Tibial artery (tissue), 4 donors: ENCODE results near the gene DNAJA3.

Experiments
- DNase-seq, 2 donors: peaks; one replicate each; pipeline ENCODE4 v3.0.0-alpha.2; 2019
- H3K27ac ChIP-seq, 2 donors: fragments of 200-600 bp; sonication (generic) in 1 of 2; 1 replicate in 1 of 2; 2 replicates in 1 of 2; pipeline ENCODE4 v1.5.1; 2018 to 2019; ENCODE audit warnings: mild to moderate bottlenecking in 1 of 2
- H3K27me3 ChIP-seq, 2 donors: fragments of 200-600 bp; sonication (generic) in 1 of 2; one replicate each; pipeline versions ENCODE4 v1.5.1 to v1.6.0; 2016 to 2019
- H3K36me3 ChIP-seq, 3 donors: fragments of 200-600 bp; sonication (generic) in 2 of 3; one replicate each; pipeline ENCODE4 v1.5.1; 2016 to 2019; ENCODE audit warnings: mild to moderate bottlenecking in 2 of 3
- H3K4me1 ChIP-seq, 4 donors: fragments of 200-600 bp; sonication (generic) in 2 of 4; 1 replicate in 3 of 4; 2 replicates in 1 of 4; pipeline ENCODE4 v1.5.1; 2016 to 2019
- H3K4me3 ChIP-seq, 2 donors: fragments of 200-600 bp; sonication (generic) in 1 of 2; 1 replicate in 1 of 2; 2 replicates in 1 of 2; pipeline ENCODE4 v1.5.1; 2018 to 2019; ENCODE audit warnings: mild to moderate bottlenecking in 2 of 2
- H3K9me3 ChIP-seq, 3 donors: fragments of 200-600 bp; sonication (generic) in 1 of 3; one replicate each; pipeline ENCODE4 v1.5.1; 2016 to 2019
- intact Hi-C: fragments of 100-400 bp; cut with DNase I; formaldehyde crosslinking; loops from one replicate; pipeline ENCODE4 v1.15.0; 2023; ENCODE audit warnings: low total_unique reads
- TF ChIP-seq, protein P1 (sequence below), 2 experiments: fragments of 200-600 bp in 1 of 2; fragments of 450-650 bp in 1 of 2; IDR thresholded peaks; one replicate each; pipeline ENCODE4 v1.5.1; 2017 to 2019; ENCODE audit warnings: antibody characterized with exemption in 2 of 2, mild to moderate bottlenecking in 1 of 2, moderate library complexity in 1 of 2

DNAJA3 gene

GRCh38 chr16:4386451-4386805 lies 39.2 kb upstream of the DNAJA3 start:
- Histone ChIP-seq H3K27me3 (no peaks in the 10 kb centered on the region), H3K9me3 (no peaks in the 10 kb centered on the region), H3K27ac (peak overlapping the region; percentile 90 to 93), H3K4me1 (peaks cover 8 to 97% (median 88%) of the 10 kb centered on the region in 4 donors), H3K4me3 (no peak overlapping the region), H3K36me3 (peaks cover 17 to 34% (median 32%) of the 10 kb centered on the region in 3 donors)
- DNase-seq, result peak in 1 of 2 donors; percentile 90
- intact Hi-C loops, result no loop called here
- TF ChIP-seq, protein P1, sequence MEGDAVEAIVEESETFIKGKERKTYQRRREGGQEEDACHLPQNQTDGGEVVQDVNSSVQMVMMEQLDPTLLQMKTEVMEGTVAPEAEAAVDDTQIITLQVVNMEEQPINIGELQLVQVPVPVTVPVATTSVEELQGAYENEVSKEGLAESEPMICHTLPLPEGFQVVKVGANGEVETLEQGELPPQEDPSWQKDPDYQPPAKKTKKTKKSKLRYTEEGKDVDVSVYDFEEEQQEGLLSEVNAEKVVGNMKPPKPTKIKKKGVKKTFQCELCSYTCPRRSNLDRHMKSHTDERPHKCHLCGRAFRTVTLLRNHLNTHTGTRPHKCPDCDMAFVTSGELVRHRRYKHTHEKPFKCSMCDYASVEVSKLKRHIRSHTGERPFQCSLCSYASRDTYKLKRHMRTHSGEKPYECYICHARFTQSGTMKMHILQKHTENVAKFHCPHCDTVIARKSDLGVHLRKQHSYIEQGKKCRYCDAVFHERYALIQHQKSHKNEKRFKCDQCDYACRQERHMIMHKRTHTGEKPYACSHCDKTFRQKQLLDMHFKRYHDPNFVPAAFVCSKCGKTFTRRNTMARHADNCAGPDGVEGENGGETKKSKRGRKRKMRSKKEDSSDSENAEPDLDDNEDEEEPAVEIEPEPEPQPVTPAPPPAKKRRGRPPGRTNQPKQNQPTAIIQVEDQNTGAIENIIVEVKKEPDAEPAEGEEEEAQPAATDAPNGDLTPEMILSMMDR (IDR thresholded peaks at IDR 0.05), result no peak

GRCh38 chr16:4386951-4387565 lies 38.6 kb upstream of the DNAJA3 start:
- H3K9me3 ChIP-seq, result no peaks in the 10 kb centered on the region
- no peak overlapping the region for H3K4me3 ChIP-seq
- TF ChIP-seq, protein P1 (IDR thresholded peaks at IDR 0.05), result no peak
- intact Hi-C loops, result no loop called here
- DNase-seq, result peak in 1 of 2 donors; percentile 77
- peak overlapping the region; percentile 90 to 93 for H3K27ac ChIP-seq
- H3K27me3 ChIP-seq, result no peaks in the 10 kb centered on the region
- H3K36me3 ChIP-seq, result peaks cover 11 to 27% (median 26%) of the 10 kb centered on the region in 3 donors
- peaks cover 8 to 97% (median 88%) of the 10 kb centered on the region in 4 donors for H3K4me1 ChIP-seq

- TF ChIP-seq, protein P1 (IDR thresholded peaks at IDR 0.05), result no peak
- Histone ChIP-seq H3K36me3 (peaks cover 4 to 20% (median 19%) of the 10 kb centered on the region in 3 donors), H3K27me3 (no peaks in the 10 kb centered on the region), H3K27ac (peak overlapping the region; percentile 90 to 93), H3K9me3 (no peaks in the 10 kb centered on the region), H3K4me1 (peaks cover 8 to 97% (median 88%) of the 10 kb centered on the region in 4 donors), H3K4me3 (peak overlapping the region; percentile 4 to 32)
- peak in 1 of 2 donors; percentile 73 for DNase-seq
- intact Hi-C loops, result no loop called here
Measured at GRCh38 chr16:4387781-4388180, 37.9 kb upstream of the DNAJA3 start.

DNA sequence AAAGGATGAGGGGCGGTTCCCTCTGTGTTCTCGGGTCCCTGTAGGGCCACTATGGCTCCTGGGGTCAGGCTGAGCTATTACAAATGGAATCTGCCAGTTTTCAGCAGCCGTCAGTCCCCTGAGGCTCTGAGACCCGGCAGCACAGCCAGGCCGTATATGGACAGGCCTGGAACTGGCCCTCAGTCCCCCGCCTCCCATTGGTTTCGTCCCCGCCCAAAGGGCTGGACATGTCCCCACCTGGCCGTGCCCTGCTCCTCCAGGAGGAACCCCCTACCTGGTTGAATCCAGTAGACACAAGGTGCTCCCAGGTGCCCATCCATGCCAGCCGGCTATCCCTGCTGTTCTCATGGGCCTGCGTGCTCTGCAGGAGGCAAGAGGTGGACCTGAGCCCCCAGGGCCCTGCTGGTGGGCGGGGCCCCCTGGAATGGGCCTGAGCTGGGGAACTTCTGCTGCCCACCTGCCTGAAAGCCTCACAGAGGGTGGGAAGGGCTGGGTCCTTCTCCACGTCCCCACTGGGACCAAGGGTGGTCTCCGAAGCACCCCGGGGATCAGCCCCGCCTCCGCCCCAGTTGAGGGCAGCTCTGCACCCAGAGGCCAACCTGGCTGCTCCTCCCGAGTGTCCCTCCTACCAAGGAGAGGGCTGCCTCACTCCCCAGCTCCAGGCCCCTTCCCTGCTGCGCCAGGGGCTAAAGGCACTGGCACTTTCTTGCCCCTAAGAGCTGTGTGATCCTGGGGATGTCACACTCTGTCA lies 37.2 kb upstream of the DNAJA3 start:
- peak overlapping the region; percentile 90 to 93 for H3K27ac ChIP-seq
- DNase-seq, result peak in 1 of 2 donors; percentile 96
- peaks cover 8 to 97% (median 89%) of the 10 kb centered on the region in 4 donors for H3K4me1 ChIP-seq
- H3K36me3 ChIP-seq, result peaks cover 0 to 16% (median 12%) of the 10 kb centered on the region in 3 donors
- TF ChIP-seq, protein P1 (IDR thresholded peaks at IDR 0.05), result no peak
- intact Hi-C loops, result no loop called here
- H3K27me3 ChIP-seq, result no peaks in the 10 kb centered on the region
- H3K4me3 ChIP-seq, result peak overlapping the region in 1 of 2 donors; percentile 32
- no peaks in the 10 kb centered on the region for H3K9me3 ChIP-seq

GRCh38 chr16:4389051-4389955 lies 36.4 kb upstream of the DNAJA3 start:
- peaks cover 0 to 7% (median 3%) of the 10 kb centered on the region in 3 donors for H3K36me3 ChIP-seq
- H3K4me1 ChIP-seq, result peaks cover 5 to 94% (median 83%) of the 10 kb centered on the region in 4 donors
- DNase-seq, result peak in 1 of 2 donors; percentile 82
- intact Hi-C loops, result no loop called here
- peak overlapping the region; percentile 90 to 93 for H3K27ac ChIP-seq
- no peaks in the 10 kb centered on the region for H3K27me3 ChIP-seq
- H3K4me3 ChIP-seq, result no peak overlapping the region
- TF ChIP-seq, protein P1 (IDR thresholded peaks at IDR 0.05), result no peak
- no peaks in the 10 kb centered on the region for H3K9me3 ChIP-seq
